ENCODE data around the gene SYT7.

Gene SYT7

DNA sequence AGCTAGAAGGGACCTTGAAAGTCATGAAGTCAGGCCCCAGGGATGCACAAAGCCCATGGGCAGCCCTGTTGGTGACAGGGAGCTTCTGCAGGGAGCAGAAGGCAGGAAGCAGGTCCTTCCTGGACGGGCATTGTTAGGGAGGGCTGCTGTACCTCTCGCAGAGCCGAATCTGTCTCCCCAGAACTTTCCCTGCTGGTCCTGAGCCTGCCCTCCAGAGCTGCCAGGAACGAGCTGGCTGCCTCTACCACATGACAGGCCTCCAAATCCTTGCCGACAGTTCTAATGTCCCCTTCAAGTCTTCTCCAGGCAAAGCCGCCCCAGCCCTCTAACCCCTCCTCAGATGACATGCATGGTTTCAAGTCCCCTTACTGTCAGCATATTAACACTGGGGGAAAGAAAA is 20.1 kb downstream of the SYT7 start:
- no peak overlapping the region for H3K4me3 ChIP-seq (ENCODE audit: low read depth, low read length)

DNA sequence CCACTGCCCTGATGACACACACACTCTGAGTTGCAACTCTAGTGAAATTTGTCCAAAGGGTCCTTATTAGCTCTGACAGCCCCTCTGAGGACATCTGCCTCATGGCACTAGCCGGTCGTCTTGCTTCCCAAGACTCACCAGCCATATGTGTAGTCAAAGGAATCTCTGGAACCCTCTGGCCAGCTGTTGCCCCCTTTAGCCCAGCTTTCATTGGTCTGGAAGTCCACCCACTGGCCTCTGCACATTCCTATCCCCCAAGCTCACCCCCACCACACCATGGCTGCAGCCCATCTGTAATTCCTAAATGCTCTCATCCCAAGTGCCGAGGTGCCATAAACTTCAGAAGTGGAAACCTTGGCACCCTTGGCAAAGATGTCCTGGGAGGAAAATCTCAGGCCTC is 24.3 kb downstream of the SYT7 start:
- no peak overlapping the region for H3K4me3 ChIP-seq (ENCODE audit: low read depth, low read length)
- no peak for DNase-seq (ENCODE audit: low read depth)

More for the DNA sequence above, 20.1 kb downstream of the SYT7 start:
- DNase-seq (ENCODE audit: low read depth) = no peak

- DNase-seq (ENCODE audit: low read depth) = no peak
- no peak overlapping the region for H3K4me3 ChIP-seq (ENCODE audit: low read depth, low read length)
Measured at GRCh38 chr11:61555978-61556377, 24.9 kb downstream of the SYT7 start.

GRCh38 chr11:61555051-61555969 is 25.6 kb downstream of the SYT7 start:
- H3K4me3 ChIP-seq (ENCODE audit: low read depth, low read length) = no peak overlapping the region
- no peak for DNase-seq (ENCODE audit: low read depth)

DNA sequence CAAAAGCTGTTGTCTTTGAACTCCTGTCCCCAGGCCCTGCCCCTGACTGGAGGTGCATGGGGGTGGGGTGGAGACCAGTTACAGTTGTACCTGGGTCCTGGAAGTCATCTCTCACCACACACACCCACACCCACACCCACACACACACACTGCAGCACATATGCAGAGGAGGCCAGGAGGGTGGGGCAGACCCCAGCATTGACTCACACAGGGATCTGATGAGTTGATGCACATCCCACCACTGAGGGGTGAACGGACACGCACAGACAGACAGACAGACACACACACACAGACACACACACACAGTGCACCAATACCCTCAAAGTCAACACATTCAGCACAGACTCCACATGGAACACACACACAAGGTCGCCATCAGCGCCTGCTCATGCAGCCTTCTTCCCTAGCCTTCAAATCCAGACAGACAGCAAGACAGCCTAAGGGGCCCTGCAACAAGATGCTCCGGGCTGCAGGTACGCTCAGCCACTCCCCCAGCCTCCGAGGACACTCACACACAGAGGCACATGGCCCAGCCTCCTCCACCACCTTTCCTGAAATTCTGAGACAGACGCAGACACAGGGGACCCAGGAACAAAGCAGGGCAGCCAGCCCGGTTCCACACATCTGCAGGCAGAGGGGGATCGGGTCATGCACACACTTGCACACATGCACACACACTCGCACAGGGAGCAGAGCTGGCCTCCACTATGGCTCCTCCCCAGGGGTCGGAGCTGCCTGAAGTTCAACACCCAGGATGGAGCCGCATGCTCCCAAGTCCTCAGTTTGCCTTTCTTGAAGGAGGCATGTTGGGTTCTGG is 26.5 kb downstream of the SYT7 start:
- H3K4me3 ChIP-seq (ENCODE audit: low read depth, low read length) = no peak overlapping the region
- no peak for DNase-seq (ENCODE audit: low read depth)

DNA sequence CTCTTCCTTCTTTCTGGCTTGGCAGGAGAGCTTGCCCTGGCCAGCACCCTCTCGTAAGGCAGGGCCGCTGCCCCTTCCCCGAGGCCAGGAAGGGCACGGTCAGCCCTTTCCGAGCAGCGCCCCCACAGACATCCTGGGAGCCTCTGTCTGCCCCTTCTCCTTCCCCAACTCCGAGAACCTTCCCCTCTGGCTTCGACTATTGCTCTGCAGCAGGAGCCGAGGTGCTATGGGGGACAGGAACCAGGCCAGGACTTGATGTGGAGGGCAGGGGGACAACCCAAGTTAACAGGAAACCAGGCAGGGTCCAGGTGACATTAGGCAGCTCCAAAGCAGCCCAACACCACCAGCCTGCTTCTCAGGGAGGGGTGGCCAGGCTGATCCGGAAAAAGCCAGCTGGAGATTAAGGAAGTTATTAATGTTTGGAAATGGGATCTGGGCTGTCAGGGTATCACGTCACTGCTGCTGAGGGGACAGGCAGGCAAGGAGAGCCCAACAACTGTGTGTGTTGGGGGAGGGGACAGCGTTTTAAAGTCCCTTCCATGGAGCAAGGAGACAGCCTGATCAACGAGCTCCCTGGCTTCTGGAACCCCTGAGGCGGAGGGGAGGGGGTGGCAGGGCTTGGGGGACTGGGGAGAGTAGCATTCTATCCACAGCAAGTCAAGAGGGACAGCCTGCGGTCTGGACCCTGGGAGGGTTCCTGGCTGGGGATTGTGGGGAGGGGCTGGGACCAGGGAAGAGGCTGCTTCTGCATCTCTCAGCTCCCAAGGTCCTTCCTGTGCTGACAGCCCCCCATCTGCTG is 27.3 kb downstream of the SYT7 start:
- DNase-seq (ENCODE audit: low read depth) = no peak
- no peak overlapping the region for H3K4me3 ChIP-seq (ENCODE audit: low read depth, low read length)

GRCh38 chr11:61552108-61552635 is 28.7 kb downstream of the SYT7 start:
- DNase-seq (ENCODE audit: low read depth) = no peak
- H3K4me3 ChIP-seq (ENCODE audit: low read depth, low read length) = no peak overlapping the region

DNA sequence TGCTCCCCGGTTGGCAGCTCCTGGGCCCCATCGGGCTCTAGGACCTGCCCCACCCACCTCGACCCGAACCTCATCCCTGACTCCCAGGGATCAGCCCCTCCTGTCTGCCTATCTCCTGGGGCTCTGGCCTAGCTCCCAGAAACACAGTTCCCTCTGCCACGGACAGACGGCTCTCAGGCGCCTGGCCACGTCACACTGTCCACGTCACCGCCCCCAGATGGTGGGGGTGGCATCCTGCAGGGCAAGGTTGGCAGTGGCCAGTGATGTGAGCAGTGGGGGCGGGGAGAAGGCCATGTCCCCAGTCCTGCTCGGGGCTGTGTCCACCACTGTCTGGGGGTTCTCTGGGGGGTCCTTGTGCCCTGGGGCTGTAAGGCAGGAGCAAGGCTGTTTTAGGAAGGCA is 29.2 kb downstream of the SYT7 start:
- no peak overlapping the region for H3K4me3 ChIP-seq (ENCODE audit: low read depth, low read length)
- DNase-seq (ENCODE audit: low read depth) = no peak

- H3K4me3 ChIP-seq (ENCODE audit: low read depth, low read length) = no peak overlapping the region
- DNase-seq (ENCODE audit: low read depth) = no peak
Measured at GRCh38 chr11:61550665-61551227, 30.1 kb downstream of the SYT7 start.

- no peak for DNase-seq (ENCODE audit: low read depth)
Measured at GRCh38 chr11:61549662-61550568, 31.0 kb downstream of the SYT7 start.

DNA sequence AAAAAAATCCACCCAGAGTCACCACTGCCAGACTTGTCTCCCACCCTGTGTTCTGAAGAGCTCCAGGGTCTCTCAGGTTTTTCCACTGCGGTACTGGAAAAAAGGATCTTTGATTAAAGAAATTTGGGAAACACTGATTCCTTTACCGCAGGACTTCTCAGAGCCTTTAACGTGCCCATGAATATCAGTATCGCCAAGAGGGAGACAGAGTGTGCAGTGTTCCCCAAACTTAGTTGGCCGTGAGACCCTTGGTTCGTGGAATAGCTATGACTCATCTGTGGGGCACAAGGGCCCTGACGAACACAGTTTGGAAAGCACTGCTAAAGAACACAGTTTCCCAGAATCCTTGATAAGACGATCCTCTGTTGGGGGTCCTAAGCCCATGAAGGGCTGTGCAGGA is 31.7 kb downstream of the SYT7 start:
- no peak overlapping the region for H3K4me3 ChIP-seq (ENCODE audit: low read depth, low read length)
- DNase-seq (ENCODE audit: low read depth) = no peak

More at GRCh38 chr11:61549662-61550568, 31.0 kb downstream of the SYT7 start:
- no peak overlapping the region for H3K4me3 ChIP-seq (ENCODE audit: low read depth, low read length)

GRCh38 chr11:61547246-61547645 is 33.6 kb downstream of the SYT7 start:
- H3K4me3 ChIP-seq (ENCODE audit: low read depth, low read length) = no peak overlapping the region
- no peak for DNase-seq (ENCODE audit: low read depth)

DNA sequence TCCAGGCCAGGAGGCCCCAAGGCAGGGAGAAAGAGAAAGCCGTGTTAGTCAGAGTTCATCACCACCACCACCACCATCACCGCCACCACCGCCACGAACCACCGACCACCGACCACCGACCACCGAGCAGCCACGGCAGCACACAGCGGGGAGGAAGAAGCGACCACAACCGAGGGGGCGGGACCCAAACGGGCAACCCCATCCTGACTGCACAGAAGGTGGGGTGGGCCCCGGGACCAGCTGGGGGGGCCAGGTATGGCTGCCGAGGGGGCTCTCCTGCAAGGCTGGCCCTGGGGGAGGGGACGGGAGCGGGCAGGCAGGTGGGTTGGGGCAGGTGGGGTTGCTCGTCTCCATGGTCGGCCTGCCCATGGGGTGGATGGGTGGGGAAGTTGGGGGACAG is 34.2 kb downstream of the SYT7 start:
- no peak overlapping the region for H3K4me3 ChIP-seq (ENCODE audit: low read depth, low read length)
- DNase-seq (ENCODE audit: low read depth) = no peak

GRCh38 chr11:61545921-61546320 is 35.0 kb downstream of the SYT7 start:
- H3K4me3 ChIP-seq (ENCODE audit: low read depth, low read length) = no peak overlapping the region
- DNase-seq (ENCODE audit: low read depth) = no peak

DNA sequence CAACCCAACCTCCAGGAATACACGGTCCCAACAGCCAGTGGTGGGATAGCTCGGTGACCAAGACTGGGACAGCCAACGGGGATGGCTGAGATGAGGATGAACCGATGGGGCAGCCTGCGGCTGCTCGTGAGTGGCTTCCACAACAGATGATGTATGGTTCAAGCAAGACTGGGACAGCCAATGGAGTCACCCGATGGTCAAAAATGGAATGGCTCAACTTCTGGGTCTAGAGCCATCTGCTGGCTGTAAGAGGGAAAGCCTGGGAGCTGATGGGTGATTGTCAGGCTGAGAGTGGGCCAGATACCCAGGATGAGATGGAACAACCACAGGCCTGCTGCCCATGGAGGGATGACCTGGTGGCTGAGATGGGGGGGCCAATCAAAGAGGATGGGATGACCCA is 35.5 kb downstream of the SYT7 start:
- no peak for DNase-seq (ENCODE audit: low read depth)
- H3K4me3 ChIP-seq (ENCODE audit: low read depth, low read length) = no peak overlapping the region

DNA sequence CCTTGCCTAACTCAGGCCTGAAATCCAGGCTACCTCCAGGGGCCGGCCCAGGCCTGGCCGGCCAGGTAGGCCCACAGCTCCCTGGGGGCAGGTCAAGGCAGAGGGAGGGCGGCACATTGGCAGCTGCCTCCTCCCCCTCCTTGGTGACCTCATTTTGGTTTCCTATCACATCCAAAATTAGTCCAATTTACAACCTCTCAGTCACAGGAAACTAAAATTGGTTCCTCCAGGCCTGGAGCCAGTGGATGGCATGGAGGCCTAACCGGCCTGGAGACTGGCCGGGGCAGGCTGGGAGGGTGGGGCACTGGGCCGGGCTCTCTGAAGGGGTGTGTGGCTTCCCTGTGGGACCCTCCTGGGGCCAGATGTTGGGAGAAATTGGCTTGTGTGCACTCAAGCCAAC is 36.4 kb downstream of the SYT7 start:
- no peak overlapping the region for H3K4me3 ChIP-seq (ENCODE audit: low read depth, low read length)
- DNase-seq (ENCODE audit: low read depth) = no peak

GRCh38 chr11:61543606-61544306 is 37.1 kb downstream of the SYT7 start:
- peak; percentile 26 for DNase-seq (ENCODE audit: low read depth)
- no peak overlapping the region for H3K4me3 ChIP-seq (ENCODE audit: low read depth, low read length)

DNA sequence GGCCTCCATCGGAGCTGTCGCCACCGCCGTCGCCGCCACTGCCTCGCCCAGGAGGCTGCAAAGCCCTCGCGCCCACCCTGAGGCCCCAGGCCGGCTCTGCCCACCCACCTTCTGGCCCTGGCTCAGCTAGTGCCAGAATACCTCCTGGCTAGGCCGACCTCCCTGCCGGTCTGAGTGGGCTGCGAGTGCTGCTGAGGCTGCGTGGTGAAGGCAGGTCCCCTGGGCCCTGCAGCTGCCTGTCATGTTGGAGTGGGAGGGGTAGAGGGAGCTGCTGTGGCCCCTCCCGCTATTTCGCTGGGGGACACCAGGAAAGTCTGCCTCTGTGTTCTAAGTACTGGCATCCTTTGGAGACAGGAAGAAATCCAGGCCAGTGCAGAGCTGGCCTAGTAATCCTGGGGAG is 38.2 kb downstream of the SYT7 start:
- DNase-seq (ENCODE audit: low read depth) = no peak
- no peak overlapping the region for H3K4me3 ChIP-seq (ENCODE audit: low read depth, low read length)
